ENCODE data around the gene TNFAIP8L2. TPM values are rescaled to one million over a fixed set of nuclear protein-coding genes. Genes with fewer than 3 reads are reported as not detected.
"Not testable (repeated sequence)": the region's sequence is repeated elsewhere in the genome, so short reads cannot be mapped to it uniquely, and the experiment has no call there.

Gene TNFAIP8L2
- total and polyA plus RNA-seq, 12 donors = 1.4 to 19.9 (median 7.3) TPM

DNA sequence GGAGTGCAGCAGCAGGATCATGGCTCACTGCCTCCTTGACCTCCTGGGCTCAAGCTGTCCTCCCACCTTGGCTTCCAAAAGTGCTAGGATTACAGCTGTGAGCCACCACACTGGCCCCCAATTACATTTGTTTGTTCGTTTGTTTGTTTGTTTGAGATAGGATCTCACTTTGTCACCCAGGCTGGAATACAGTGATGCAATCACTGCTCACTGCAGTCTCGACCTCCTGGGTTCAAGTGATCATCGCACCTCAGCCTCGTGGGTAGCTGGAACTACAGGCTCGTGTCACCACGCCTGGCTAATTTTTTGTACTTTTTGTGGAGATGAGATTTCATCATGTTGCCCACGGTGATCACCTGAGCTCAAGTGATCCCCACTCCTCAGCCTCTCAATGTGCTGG, 35.6 kb downstream of the TNFAIP8L2 start:
- no peak overlapping the region for H3K4me3 ChIP-seq
- TF ChIP-seq, protein P1, sequence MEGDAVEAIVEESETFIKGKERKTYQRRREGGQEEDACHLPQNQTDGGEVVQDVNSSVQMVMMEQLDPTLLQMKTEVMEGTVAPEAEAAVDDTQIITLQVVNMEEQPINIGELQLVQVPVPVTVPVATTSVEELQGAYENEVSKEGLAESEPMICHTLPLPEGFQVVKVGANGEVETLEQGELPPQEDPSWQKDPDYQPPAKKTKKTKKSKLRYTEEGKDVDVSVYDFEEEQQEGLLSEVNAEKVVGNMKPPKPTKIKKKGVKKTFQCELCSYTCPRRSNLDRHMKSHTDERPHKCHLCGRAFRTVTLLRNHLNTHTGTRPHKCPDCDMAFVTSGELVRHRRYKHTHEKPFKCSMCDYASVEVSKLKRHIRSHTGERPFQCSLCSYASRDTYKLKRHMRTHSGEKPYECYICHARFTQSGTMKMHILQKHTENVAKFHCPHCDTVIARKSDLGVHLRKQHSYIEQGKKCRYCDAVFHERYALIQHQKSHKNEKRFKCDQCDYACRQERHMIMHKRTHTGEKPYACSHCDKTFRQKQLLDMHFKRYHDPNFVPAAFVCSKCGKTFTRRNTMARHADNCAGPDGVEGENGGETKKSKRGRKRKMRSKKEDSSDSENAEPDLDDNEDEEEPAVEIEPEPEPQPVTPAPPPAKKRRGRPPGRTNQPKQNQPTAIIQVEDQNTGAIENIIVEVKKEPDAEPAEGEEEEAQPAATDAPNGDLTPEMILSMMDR (IDR thresholded peaks at IDR 0.05) = no peak
- H3K27ac ChIP-seq = no peak overlapping the region
- no peaks in the 10 kb centered on the region for H3K9me3 ChIP-seq (replicated peaks in 1 of 3)
- no peaks in the 10 kb centered on the region for H3K36me3 ChIP-seq (replicated peaks in 1 of 2)
- peaks cover 9 to 18% of the 10 kb centered on the region in 2 donors for H3K4me1 ChIP-seq (replicated peaks in 1 of 2)
- no peaks in the 10 kb centered on the region for H3K27me3 ChIP-seq
- 64 to 75% (median 67%) methylated on average over 7 of the region's 7 CpGs for WGBS, 4 donors
- peak in 1 of 7 donors; percentile 11 for DNase-seq
- intact Hi-C loops (cut with DNase I) = no loop called here

DNA sequence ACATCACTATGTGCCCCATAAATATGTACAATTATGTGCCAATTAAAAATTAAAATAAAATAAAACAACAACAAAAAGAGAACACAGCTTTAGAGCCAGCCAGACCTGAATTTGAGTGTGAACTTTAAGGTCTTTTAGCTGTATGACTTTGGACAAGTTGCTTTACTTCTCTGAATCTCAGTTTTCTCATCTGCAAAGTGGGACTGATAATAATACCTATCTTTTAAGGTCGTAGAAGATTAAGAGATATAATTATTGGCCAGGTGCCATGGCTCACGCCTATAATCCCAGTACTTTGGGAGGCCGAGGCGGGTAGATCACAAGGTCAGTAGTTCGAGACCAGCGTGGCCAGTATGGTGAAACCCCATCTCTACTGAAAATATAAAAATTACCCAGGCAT, 36.9 kb downstream of the TNFAIP8L2 start:
- Histone ChIP-seq H3K36me3 (replicated peaks in 1 of 2) (no peaks in the 10 kb centered on the region), H3K27me3 (no peaks in the 10 kb centered on the region), H3K27ac (no peak overlapping the region), H3K4me1 (replicated peaks in 1 of 2) (peaks cover 15 to 21% of the 10 kb centered on the region in 2 donors), H3K9me3 (replicated peaks in 1 of 3) (no peaks in the 10 kb centered on the region), H3K4me3 (no peak overlapping the region)
- WGBS, 4 donors = 49 to 55% (median 53%) methylated on average over 6 of the region's 6 CpGs
- TF ChIP-seq POLR2A (IDR thresholded peaks at IDR 0.05) = no peak
- TF ChIP-seq, protein P1 (IDR thresholded peaks at IDR 0.05) = no peak
- DNase-seq = no peak
- intact Hi-C loops (cut with DNase I) = no loop called here

DNA sequence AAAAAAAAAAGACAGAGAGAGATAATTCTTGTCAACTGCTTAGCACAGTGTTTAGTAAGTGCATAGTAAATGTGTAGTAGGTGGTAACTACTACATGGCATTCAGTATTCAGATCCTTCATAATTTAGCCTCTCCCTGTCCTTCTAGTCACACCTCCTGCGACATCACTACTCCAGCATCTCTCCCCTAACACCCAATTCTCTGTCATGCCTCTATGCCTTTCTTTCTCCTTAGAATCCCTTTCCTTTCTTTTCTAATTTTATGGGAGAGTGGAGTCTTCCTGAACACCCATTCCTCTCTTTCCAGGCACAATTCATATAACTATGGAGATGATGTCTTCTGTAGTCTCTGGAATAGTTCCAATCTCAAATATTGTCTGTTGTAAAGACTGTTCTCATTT, 37.4 kb downstream of the TNFAIP8L2 start:
- H3K27me3 ChIP-seq = no peaks in the 10 kb centered on the region
- WGBS, 4 donors = 54 to 74% (median 56%) methylated on average over 1 of the region's 1 CpG
- no peaks in the 10 kb centered on the region for H3K36me3 ChIP-seq (replicated peaks in 1 of 2)
- H3K4me1 ChIP-seq (replicated peaks in 1 of 2) = peaks cover 11 to 16% of the 10 kb centered on the region in 2 donors
- no peak for TF ChIP-seq POLR2A (IDR thresholded peaks at IDR 0.05)
- TF ChIP-seq, protein P1 (IDR thresholded peaks at IDR 0.05) = no peak
- no peak for DNase-seq
- H3K4me3 ChIP-seq = no peak overlapping the region
- no peaks in the 10 kb centered on the region for H3K9me3 ChIP-seq (replicated peaks in 1 of 3)
- intact Hi-C loops (cut with DNase I) = no loop called here
- H3K27ac ChIP-seq = peak overlapping the region in 2 of 5 donors; percentile 6 to 23

DNA sequence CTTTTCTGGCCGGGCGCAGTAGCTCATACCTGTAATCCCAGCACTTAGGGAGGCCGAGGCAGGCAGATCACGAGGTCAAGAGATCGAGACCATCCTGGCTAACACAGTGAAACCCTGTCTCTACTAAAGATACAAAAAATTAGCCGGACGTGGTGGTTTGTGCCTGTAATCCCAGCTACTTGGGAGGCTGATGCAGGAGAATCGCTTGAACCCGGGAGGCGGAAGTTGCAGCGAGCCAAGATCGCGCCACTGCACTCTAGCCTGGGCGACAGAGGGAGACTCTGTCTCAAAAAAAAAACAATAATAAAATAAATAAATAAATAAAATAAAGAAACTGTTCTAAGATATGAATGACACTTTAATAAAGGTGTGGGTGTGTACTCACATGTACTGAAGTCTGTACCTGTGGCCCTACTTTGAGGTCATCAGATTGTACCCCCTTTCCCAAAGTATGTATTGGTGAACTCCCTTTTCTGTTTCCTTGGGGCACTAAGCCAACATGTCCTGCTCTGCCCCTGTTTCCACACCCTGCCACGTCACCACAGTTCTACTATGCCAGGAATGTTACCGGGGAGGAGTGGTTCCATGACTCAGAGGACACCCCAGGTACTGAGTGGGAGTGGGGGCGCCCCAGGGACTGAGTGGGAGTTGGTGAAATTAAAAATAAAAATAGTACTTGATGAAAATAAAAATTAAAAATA, 38.6 kb downstream of the TNFAIP8L2 start:
- not testable (repeated sequence) for H3K9me3 ChIP-seq (replicated peaks in 1 of 3); H3K27me3 ChIP-seq; H3K36me3 ChIP-seq (replicated peaks in 1 of 2)
- H3K27ac ChIP-seq = peak overlapping the region; percentile 74 to 88 (median 76)
- 55 to 62% (median 58%) methylated on average over 17 of the region's 17 CpGs for WGBS, 4 donors
- DNase-seq = peak; percentile 82 to 95 (median 93)
- peaks cover 12 to 19% of the 10 kb centered on the region in 2 donors for H3K4me1 ChIP-seq (replicated peaks in 1 of 2)
- H3K4me3 ChIP-seq = peak overlapping the region in 1 of 4 donors; percentile 7
- TF ChIP-seq POLR2A (IDR thresholded peaks at IDR 0.05) = peak in 1 of 2 donors; percentile 35
- intact Hi-C loops (cut with DNase I) = loop anchor here (5.0 kb wide), 1 partner anchor 57 kb away; the partner anchor contains the start of gene PSMD4 (in 2 of the 2)

Measured in adrenal gland (tissue), 12 donors.